SK-N-SH (cell line): ENCODE measurements around the gene STX18. TPM values are rescaled to one million over a fixed set of nuclear protein-coding genes. Genes with fewer than 3 reads are reported as not detected.
"Not testable (repeated sequence)": the region's sequence is repeated elsewhere in the genome, so short reads cannot be mapped to it uniquely, and the experiment has no call there.

Source experiments
- CTCF ChIA-PET: fragments of 300-600, 350-600 bp; formaldehyde crosslinking; extraction: SDS; loops from one replicate; lab custom pipeline; 2021; lab: Yijun Ruan, JAX
- POLR2A ChIA-PET: fragments of 350-600 bp; sonication (Branson Sonifier 250); formaldehyde crosslinking; extraction: SDS; loops from one replicate; lab custom pipeline; 2020; ENCODE audit warnings: antibody characterized with exemption, inconsistent platforms; lab: Yijun Ruan, JAX
- DNase-seq: peaks from one replicate; pipeline ENCODE4 v3.0.0; 2012
- H2AFZ ChIP-seq: fragments of 200-600 bp; sonication (generic); 2 replicates; pipeline ENCODE4 v1.8.1; 2016; ENCODE audit warnings: antibody characterized with exemption, mild to moderate bottlenecking, low read depth
- H3F3A ChIP-seq: fragments of 200-600 bp; sonication (generic); replicated peaks from 2 replicates; pipeline ENCODE3; 2016; ENCODE audit warnings: antibody characterized with exemption, mild to moderate bottlenecking; ENCODE audit not compliant: insufficient read depth
- H3K27ac ChIP-seq, 2 experiments: fragments of 200-500 bp in 1 of 2; fragments of 200-600 bp in 1 of 2; sonication (Bioruptor generic) in 1 of 2; sonication (generic), shearing (Covaris generic) in 1 of 2; 2 replicates each; pipeline versions ENCODE4 v1.5.1 to v1.6.1; 2014 to 2016; ENCODE audit warnings: low read depth in 2 of 2, inconsistent platforms in 1 of 2, low read length in 1 of 2, mild to moderate bottlenecking in 1 of 2, mixed read lengths in 1 of 2
- H3K27me3 ChIP-seq: fragments of 200-600 bp; sonication (generic), shearing (Covaris generic); 2 replicates; pipeline ENCODE4 v1.6.1; 2016; ENCODE audit warnings: mixed run types; ENCODE audit not compliant: insufficient read depth
- H3K36me3 ChIP-seq, 2 experiments: fragments of 200-500 bp in 1 of 2; fragments of 200-600 bp in 1 of 2; sonication (Bioruptor generic) in 1 of 2; sonication (generic) in 1 of 2; replicated peaks in 1 of 2; 2 replicates each; pipeline versions ENCODE3 to v1.5.1; 2014 to 2016; ENCODE audit warnings: low read length in 1 of 2, mild to moderate bottlenecking in 1 of 2; ENCODE audit not compliant: insufficient read depth in 2 of 2, control insufficient read depth in 1 of 2
- H3K4me1 ChIP-seq, 2 experiments: fragments of 200-500 bp in 1 of 2; fragments of 200-600 bp in 1 of 2; sonication (Bioruptor generic) in 1 of 2; sonication (generic), shearing (Covaris generic) in 1 of 2; 2 replicates each; pipeline versions ENCODE4 v1.5.1 to v1.6.1; 2014 to 2016; ENCODE audit warnings: low read depth in 1 of 2, low read length in 1 of 2, mixed run types in 1 of 2; ENCODE audit not compliant: insufficient read depth in 2 of 2, control insufficient read depth in 1 of 2
- H3K4me2 ChIP-seq: fragments of 200-600 bp; sonication (generic), shearing (Covaris generic); 2 replicates; pipeline ENCODE4 v1.6.1; 2017; ENCODE audit warnings: mixed run types
- H3K4me3 ChIP-seq, 2 experiments: fragments of 200-500 bp in 1 of 2; fragments of 200-600 bp in 1 of 2; sonication (Bioruptor generic) in 1 of 2; sonication (generic), shearing (Covaris generic) in 1 of 2; 2 replicates each; pipeline versions ENCODE4 v1.5.1 to v1.8.1; 2014 to 2016; ENCODE audit warnings: low read depth in 2 of 2, inconsistent platforms in 1 of 2, low read length in 1 of 2, mild to moderate bottlenecking in 1 of 2, mixed read lengths in 1 of 2, moderate library complexity in 1 of 2
- H3K79me2 ChIP-seq: fragments of 200-600 bp; sonication (generic); 2 replicates; pipeline ENCODE4 v1.8.1; 2017; ENCODE audit warnings: mild to moderate bottlenecking; ENCODE audit not compliant: insufficient read depth
- H3K9ac ChIP-seq: fragments of 200-600 bp; sonication (generic); 2 replicates; pipeline ENCODE4 v1.6.1; 2017; ENCODE audit warnings: mixed run types
- H3K9me2 ChIP-seq: fragments of 200-600 bp; sonication (generic); 2 replicates; pipeline ENCODE4 v1.6.1; 2017; ENCODE audit warnings: mixed run types
- H3K9me3 ChIP-seq: fragments of 200-600 bp; sonication (generic); 2 replicates; pipeline ENCODE4 v1.6.1; 2017; ENCODE audit warnings: mixed run types, mild to moderate bottlenecking, moderate library complexity
- H4K20me1 ChIP-seq: fragments of 200-600 bp; sonication (generic); 2 replicates; pipeline ENCODE4 v1.6.1; 2017; ENCODE audit warnings: mild to moderate bottlenecking, mixed run types; ENCODE audit not compliant: insufficient read depth
- CHD2 ChIP-seq: fragments of 150-350 bp; IDR thresholded peaks from 2 replicates; pipeline ENCODE4 v1.6.1; 2018; ENCODE audit warnings: low read length; ENCODE audit not compliant: partially characterized antibody
- ELF1 ChIP-seq: IDR thresholded peaks from 2 replicates; pipeline ENCODE4 v1.4.0; 2012
- GABPA ChIP-seq: IDR thresholded peaks from 2 replicates; pipeline ENCODE4 v1.4.0; 2012; ENCODE audit warnings: low read depth, mild to moderate bottlenecking
- JUND ChIP-seq: IDR thresholded peaks from 2 replicates; pipeline ENCODE4 v1.4.0; 2012
- MEF2A ChIP-seq: IDR thresholded peaks from 2 replicates; pipeline ENCODE4 v1.4.0; 2012; ENCODE audit warnings: low read depth, borderline replicate concordance
- NRF1 ChIP-seq: IDR thresholded peaks from 2 replicates; pipeline ENCODE4 v1.6.1; 2012; ENCODE audit warnings: low read depth, mild to moderate bottlenecking, low read length
- POLR2AphosphoS5 ChIP-seq: IDR thresholded peaks from 2 replicates; pipeline ENCODE4 v1.6.1; 2012; ENCODE audit warnings: low read depth, low read length
- RCOR1 ChIP-seq: fragments of 150-350 bp; IDR thresholded peaks from 2 replicates; pipeline ENCODE4 v1.6.1; 2017; ENCODE audit warnings: antibody characterized with exemption, low read length
- REST ChIP-seq: IDR thresholded peaks from 2 replicates; pipeline ENCODE4 v1.6.1; 2012; ENCODE audit warnings: mild to moderate bottlenecking, low read depth, low read length, moderate library complexity
- TCF12 ChIP-seq: IDR thresholded peaks from 2 replicates; pipeline ENCODE4 v1.4.0; 2012
- TEAD4 ChIP-seq: IDR thresholded peaks from 2 replicates; pipeline ENCODE4 v1.4.0; 2012; ENCODE audit warnings: mild to moderate bottlenecking, borderline replicate concordance; ENCODE audit not compliant: insufficient read depth
- USF1 ChIP-seq: IDR thresholded peaks from 2 replicates; pipeline ENCODE4 v1.4.0; 2012; ENCODE audit warnings: low read depth, borderline replicate concordance
- USF2 ChIP-seq: fragments of 150-350 bp; IDR thresholded peaks from 2 replicates; pipeline ENCODE4 v1.6.1; 2017; ENCODE audit warnings: antibody characterized with exemption, low read length, low read depth, borderline replicate concordance
- WGBS: methylation state at CpG from one replicate; pipeline ENCODE4 v1.1.6; 2017; ENCODE audit warnings: low lambda C conversion rate; 5-methylcytosine and 5-hydroxymethylcytosine counted together
- polyA plus RNA-seq, 3 experiments: library from polyadenylated mRNA; depleted of rRNA; stranded (reverse); fragments of >200 nt; gene quantifications; 2 replicates each; pipeline ENCODE4 v1.2.3, GENCODE V29; 2012
- TF ChIP-seq, protein P1 (sequence below): IDR thresholded peaks from 2 replicates; pipeline ENCODE4 v1.4.0; 2012; ENCODE audit warnings: low read depth, borderline replicate concordance
- TF ChIP-seq, protein P2 (sequence below): fragments of 200-600 bp; sonication (generic); IDR thresholded peaks from 2 replicates; pipeline ENCODE4 v1.6.1; 2017; ENCODE audit warnings: antibody characterized with exemption, mild to moderate bottlenecking, moderate library complexity

STX18 gene
- polyA plus RNA-seq, 1 of the 3 experiments (the other 2 are of a cell fraction), result 17.3 TPM

DNA sequence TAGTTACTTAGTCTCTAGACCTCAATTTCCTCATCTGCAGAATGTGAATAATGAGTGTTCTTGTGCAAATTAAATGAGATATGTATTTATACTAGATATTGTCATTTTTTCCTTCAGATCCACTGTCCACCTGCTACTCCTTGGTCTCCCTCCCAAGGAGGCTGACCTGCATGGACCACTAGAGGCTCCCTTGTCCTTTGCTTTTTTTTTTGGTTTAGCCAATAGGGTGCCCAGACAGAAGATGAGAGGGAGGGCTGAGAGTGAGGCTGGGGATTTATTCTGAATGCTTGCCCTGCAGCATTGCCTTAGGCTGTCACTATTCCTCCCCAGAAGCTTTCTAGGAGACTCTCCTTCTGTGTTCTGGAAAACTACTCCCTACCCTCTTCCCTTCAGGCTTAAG lies 24.5 kb upstream of the STX18 start:
- CTCF ChIA-PET, result interaction anchor here (0.6 to 0.9 kb wide), 2 partner anchors 78 to 340 kb away, joined by 3 to 4 read pairs; no protein-coding TSS in a partner anchor

GRCh38 chr4:4564522-4564921 lies 22.7 kb upstream of the STX18 start:
- no peak overlapping the region for H3K9ac ChIP-seq
- no peak for DNase-seq
- CTCF ChIA-PET, result interaction anchor here (0.8 to 1.8 kb wide), 6 partner anchors 11 to 77 kb away, joined by 3 to 4 read pairs (median 4); no protein-coding TSS in a partner anchor
- H3K36me3 ChIP-seq, result no peaks in the 10 kb centered on the region
- H4K20me1 ChIP-seq, result no peaks in the 10 kb centered on the region
- no peaks in the 10 kb centered on the region for H3F3A ChIP-seq
- H3K4me2 ChIP-seq, result no peak overlapping the region
- H3K4me3 ChIP-seq, result no peak overlapping the region
- H3K27ac ChIP-seq, result no peak overlapping the region
- H3K9me2 ChIP-seq, result no peaks in the 10 kb centered on the region
- 91% methylated on average over 3 of the region's 3 CpGs for WGBS
- POLR2A ChIA-PET, result no interaction called here
- no peaks in the 10 kb centered on the region for H3K4me1 ChIP-seq
- no peaks in the 10 kb centered on the region for H3K27me3 ChIP-seq
- H2AFZ ChIP-seq, result no peak overlapping the region
- no peaks in the 10 kb centered on the region for H3K79me2 ChIP-seq
- no peaks in the 10 kb centered on the region for H3K9me3 ChIP-seq
- TF ChIP-seq, protein P1, sequence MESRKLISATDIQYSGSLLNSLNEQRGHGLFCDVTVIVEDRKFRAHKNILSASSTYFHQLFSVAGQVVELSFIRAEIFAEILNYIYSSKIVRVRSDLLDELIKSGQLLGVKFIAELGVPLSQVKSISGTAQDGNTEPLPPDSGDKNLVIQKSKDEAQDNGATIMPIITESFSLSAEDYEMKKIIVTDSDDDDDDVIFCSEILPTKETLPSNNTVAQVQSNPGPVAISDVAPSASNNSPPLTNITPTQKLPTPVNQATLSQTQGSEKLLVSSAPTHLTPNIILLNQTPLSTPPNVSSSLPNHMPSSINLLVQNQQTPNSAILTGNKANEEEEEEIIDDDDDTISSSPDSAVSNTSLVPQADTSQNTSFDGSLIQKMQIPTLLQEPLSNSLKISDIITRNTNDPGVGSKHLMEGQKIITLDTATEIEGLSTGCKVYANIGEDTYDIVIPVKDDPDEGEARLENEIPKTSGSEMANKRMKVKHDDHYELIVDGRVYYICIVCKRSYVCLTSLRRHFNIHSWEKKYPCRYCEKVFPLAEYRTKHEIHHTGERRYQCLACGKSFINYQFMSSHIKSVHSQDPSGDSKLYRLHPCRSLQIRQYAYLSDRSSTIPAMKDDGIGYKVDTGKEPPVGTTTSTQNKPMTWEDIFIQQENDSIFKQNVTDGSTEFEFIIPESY, result no peak
- TF ChIP-seq REST (no peak), POLR2AphosphoS5 (no peak), MEF2A (no peak), USF2 (no peak), JUND (no peak), RCOR1 (no peak), CHD2 (no peak), USF1 (no peak), TCF12 (no peak), TEAD4 (no peak), NRF1 (no peak), GABPA (no peak), ELF1 (no peak)
- TF ChIP-seq, protein P2, sequence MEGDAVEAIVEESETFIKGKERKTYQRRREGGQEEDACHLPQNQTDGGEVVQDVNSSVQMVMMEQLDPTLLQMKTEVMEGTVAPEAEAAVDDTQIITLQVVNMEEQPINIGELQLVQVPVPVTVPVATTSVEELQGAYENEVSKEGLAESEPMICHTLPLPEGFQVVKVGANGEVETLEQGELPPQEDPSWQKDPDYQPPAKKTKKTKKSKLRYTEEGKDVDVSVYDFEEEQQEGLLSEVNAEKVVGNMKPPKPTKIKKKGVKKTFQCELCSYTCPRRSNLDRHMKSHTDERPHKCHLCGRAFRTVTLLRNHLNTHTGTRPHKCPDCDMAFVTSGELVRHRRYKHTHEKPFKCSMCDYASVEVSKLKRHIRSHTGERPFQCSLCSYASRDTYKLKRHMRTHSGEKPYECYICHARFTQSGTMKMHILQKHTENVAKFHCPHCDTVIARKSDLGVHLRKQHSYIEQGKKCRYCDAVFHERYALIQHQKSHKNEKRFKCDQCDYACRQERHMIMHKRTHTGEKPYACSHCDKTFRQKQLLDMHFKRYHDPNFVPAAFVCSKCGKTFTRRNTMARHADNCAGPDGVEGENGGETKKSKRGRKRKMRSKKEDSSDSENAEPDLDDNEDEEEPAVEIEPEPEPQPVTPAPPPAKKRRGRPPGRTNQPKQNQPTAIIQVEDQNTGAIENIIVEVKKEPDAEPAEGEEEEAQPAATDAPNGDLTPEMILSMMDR, result no peak

More for the DNA sequence above, 24.5 kb upstream of the STX18 start:
- H3F3A ChIP-seq, DNase-seq, H3K36me3 ChIP-seq, H2AFZ ChIP-seq, H3K27ac ChIP-seq, H3K9me2 ChIP-seq, POLR2A ChIA-PET, H3K4me3 ChIP-seq, H3K4me1 ChIP-seq, H3K9ac ChIP-seq, H4K20me1 ChIP-seq, H3K79me2 ChIP-seq, H3K27me3 ChIP-seq, H3K4me2 ChIP-seq, H3K9me3 ChIP-seq: not testable (repeated sequence)
- TF ChIP-seq, protein P2, result peak; percentile 37; the same call in 1 of the 2 replicates
